ENCODE data around the gene CEP112.

- TF ChIP-seq EZH2phosphoT487 (conservative IDR thresholded peaks at IDR 0.05; ENCODE audit: low read length): no peak
- TF ChIP-seq, protein P1, sequence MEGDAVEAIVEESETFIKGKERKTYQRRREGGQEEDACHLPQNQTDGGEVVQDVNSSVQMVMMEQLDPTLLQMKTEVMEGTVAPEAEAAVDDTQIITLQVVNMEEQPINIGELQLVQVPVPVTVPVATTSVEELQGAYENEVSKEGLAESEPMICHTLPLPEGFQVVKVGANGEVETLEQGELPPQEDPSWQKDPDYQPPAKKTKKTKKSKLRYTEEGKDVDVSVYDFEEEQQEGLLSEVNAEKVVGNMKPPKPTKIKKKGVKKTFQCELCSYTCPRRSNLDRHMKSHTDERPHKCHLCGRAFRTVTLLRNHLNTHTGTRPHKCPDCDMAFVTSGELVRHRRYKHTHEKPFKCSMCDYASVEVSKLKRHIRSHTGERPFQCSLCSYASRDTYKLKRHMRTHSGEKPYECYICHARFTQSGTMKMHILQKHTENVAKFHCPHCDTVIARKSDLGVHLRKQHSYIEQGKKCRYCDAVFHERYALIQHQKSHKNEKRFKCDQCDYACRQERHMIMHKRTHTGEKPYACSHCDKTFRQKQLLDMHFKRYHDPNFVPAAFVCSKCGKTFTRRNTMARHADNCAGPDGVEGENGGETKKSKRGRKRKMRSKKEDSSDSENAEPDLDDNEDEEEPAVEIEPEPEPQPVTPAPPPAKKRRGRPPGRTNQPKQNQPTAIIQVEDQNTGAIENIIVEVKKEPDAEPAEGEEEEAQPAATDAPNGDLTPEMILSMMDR (IDR thresholded peaks at IDR 0.05; ENCODE audit: insufficient read depth, low read length, poor library complexity, severe bottlenecking): no peak
These were observed 115.3 kb downstream of the CEP112 start for GRCh38 chr17:66076546-66077190.

Measured in SU-DHL-6 (cell line).